NCI-H345 (cell line): ENCODE results near the gene GFM1.
"Not testable (repeated sequence)": the region's sequence is repeated elsewhere in the genome, so short reads cannot be mapped to it uniquely, and the experiment has no call there.

Source experiments
- DNase-seq: peaks from one replicate; lab custom pipeline; 2025; lab: John Stamatoyannopoulos, UW

The GFM1 gene

DNA sequence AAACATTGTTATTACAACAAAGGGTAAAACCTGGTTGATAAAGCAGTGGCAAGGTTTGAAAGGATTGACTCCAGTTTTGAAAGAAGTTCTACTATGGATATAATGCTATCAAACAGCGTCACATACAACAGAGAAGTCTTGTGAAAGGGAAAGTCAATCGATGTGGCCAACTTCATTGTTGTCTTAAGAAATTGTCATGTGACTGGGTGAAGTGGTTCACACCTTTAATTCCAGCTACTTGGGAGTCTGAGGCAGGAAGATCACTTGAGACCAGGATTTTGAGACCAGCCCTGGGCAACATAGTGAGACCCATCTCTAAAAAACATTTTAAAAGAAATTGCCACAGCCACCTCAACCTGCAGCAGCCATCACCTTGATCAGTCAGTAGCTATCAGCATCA lies 34.4 kb downstream of the GFM1 start:
- no peak for DNase-seq

GRCh38 chr3:158679547-158680000 lies 35.2 kb downstream of the GFM1 start:
- no peak for DNase-seq

- no peak for DNase-seq
Observed at GRCh38 chr3:158680861-158681260, 36.5 kb downstream of the GFM1 start.

DNA sequence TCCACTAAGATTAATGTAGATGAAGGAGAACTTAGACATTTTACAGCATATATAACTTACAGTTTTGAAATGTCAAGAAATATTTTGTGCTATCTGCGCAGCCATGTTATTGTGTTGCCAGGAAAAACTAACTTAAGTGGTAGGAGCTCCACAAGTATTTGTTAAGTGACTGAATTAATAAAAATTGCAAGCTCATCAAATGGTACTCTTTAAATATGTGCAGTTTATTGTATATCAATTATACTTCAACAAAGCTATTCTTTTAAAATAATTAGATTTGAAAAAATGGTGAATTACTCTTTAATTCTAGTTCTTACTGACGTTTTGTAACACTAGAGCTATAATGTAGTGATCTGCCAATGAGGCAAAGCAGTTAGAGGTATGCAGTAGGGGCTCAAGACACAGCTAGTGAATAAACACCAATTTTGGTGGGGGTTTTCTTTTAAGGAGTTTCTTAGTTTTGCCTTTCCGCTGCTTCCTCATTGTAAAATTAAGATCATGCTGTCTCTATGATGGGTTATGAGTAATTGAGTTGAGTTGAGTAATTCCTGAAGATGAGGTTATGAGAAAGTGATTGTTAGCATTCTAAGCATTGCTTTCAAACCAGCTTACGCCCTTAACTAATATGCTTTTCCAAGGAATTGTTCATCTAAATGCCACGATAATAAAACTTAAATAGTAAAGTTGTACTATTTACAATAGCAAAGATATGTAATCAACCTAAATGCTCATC lies 39.1 kb downstream of the GFM1 start:
- no peak for DNase-seq

DNA sequence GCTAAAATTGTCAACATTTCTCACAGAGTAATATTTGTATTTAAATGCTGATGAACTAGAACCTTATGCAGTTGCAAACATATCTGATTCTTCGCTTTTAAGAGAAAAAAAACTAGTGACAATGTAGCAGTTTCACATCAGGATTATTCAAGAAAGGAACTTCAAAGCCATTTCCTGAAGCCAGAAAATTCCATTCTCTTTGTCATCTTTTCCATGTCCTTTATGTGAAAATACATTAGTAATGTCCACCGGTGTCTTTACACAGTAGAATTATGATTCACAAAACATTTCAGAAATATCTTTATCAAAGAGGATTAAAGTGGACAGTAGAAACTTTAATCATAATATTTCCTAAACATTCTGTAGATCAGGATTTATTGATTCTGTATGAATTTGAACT lies 40.8 kb downstream of the GFM1 start:
- no peak for DNase-seq

DNA sequence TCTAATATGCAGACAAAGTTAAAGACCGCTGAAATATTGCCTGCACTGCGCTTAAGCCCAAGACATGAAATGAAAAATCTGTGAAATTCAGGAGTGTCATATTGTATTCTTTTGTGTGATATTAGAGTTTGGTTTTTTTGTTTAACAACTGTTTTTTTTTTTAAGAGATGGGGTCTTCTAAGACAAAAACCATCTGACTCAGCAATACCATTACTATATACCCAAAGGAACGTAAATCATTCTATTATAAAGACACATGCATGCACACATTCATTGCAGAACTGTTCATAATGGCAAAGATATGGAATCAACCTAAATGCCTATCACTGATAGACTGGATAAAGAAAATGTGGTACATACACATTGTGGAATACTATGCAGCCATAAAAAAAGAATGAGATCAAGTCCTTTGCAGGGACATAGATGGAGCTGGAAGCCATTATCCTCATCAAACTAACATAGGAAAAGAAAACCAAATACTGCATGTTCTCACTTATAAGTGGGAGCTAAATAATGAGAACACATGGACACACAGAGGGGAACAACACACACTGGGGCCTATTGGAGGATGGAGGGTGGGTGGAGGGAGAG lies 49.6 kb downstream of the GFM1 start:
- DNase-seq: not testable (repeated sequence)

GRCh38 chr3:158696618-158697017 lies 52.3 kb downstream of the GFM1 start:
- DNase-seq: no peak

GRCh38 chr3:158700559-158700958 lies 56.2 kb downstream of the GFM1 start:
- DNase-seq: no peak

GRCh38 chr3:158701420-158702065 lies 57.2 kb downstream of the GFM1 start:
- DNase-seq: no peak

DNA sequence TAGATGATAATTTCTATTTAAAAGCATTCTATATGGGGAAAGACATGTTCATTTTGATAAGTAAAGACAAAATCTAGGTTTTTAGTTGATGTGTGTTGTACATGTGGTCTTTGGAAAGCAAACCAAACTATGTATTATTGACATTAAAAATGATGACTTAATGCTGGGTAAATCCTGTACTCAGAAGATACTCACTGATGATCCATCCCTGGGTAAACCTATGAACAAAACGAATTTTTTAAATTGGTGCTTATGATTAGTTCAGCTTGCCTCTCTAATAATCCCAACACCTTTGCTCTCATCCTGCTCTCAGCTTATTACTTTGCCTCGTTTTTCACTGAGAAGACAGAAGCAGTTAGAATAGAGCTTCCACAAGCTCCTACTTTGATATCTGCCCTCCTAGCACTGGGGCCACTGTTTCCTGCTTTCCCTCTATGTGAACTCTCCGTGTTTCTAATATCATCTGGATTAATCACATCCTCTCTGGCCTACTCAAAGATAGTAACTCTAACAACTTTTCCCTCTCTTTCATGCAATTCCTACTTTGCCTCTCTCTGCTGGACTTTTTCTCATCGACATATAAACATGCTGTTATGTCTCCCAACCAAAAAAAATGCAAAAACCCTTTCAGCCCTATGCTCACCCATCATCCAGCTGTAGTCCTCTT lies 58.6 kb downstream of the GFM1 start:
- DNase-seq: no peak

DNA sequence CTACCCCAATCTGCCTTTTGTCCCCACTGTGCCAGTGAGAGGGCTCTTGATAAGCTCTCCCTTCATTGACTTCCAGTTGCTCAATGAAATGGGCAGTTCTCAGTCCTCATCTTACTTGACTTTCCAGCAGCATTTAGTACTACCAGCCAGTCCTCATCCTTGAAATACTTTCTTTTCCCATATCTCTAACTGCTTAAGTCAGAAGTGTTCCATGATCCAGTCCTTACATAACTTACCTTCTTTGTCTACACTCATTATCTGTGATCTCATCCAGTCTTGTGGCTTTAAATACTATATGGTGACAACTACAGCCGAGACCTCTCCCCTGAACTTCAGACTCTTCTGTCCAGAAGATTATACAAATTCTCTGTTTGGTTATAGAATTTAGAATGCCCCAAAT lies 59.2 kb downstream of the GFM1 start:
- DNase-seq: no peak

DNA sequence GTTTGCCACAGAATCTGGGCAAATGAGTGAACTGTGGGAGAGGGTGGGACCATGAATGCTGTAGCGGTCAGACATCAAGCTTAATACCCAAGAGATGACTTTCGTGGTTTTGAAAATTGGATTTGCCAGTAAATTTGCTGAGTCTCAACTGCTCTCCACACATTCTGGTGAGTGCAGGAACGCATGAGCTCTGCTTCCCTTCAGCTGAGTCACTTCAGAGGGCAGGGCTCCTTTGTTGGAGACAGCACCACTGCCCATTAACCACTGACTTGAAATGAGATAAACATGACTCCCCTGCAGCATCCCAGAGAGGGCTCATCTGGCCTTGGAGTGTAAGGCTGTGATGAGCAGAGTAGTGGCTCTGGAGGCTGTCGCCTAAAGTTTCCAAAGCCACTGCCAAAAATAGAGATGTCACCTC lies 65.3 kb downstream of the GFM1 start:
- DNase-seq: no peak

DNA sequence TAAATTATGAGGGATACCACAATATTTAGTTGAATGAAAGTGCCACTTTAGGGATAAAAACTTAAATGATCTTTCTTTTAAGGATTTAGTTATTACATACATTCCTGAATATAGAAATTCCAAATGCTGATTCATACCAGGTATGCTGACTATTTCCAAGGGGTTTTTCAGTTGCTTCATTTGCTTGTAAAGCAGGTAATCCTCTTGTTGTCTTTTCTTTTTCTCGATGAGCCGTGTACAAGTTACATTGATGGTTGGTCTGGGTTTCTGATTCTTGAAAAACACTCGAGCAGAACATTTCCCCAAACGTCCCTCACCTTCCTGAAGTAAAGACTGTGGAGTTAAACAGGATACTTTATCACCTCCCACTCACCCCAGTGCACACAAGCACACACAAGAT lies 66.3 kb downstream of the GFM1 start:
- no peak for DNase-seq

- no peak for DNase-seq
Observed at GRCh38 chr3:158711886-158712285, 67.6 kb downstream of the GFM1 start.

GRCh38 chr3:158712443-158712842 lies 68.1 kb downstream of the GFM1 start:
- no peak for DNase-seq

GRCh38 chr3:158713094-158713499 lies 68.8 kb downstream of the GFM1 start:
- no peak for DNase-seq

DNA sequence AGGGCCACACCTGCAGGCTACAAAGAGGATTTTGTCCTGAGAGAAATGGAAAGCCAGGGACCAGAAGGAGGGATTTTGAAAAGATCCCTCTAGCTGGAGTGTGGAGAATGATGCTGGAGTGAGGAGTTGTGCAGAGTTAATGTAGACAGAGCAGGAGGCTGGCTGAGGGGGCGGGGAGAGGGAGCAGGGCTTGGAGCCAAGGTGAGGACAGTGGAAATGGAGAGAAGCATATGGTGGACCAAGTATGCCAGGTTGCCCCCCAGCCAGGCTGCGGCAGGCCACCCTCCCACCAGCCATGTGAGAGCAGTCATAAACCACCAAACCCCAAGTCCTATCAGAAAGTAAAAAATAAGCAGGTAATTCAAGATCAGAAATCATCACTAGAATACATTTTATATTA lies 73.2 kb downstream of the GFM1 start:
- no peak for DNase-seq

DNA sequence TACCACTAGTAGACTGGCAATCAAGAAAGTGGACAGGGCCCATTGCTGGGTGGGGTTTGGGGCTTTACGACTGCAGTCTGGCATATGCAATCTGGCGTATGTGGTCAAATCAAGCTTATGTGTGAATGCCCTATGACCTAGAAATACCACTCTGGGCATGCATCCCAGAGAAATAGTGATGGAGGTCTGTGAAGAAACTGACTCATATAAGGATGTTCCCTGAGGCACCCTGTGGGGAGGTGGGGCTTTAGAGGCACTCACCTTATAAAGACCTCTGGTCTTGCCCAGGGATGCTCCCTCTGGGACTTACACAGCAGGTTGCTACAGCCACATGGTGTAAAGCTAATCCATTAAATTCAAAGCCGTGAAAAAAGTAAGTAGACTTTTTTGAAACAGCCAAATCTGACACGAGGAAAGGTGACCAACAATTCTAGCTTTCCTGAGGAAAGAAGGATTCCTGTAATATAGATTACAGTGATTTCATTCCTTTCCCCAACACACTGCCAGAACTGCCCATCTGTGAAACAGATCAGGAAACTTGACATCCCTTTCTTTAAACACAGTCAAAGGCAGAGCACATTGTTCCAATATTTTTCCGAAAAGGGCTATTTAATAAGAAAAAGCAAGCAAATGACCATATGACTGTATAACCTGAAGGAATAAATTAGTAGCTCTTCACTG lies 74.3 kb downstream of the GFM1 start:
- no peak for DNase-seq

GRCh38 chr3:158722108-158722507 lies 77.8 kb downstream of the GFM1 start:
- no peak for DNase-seq

DNA sequence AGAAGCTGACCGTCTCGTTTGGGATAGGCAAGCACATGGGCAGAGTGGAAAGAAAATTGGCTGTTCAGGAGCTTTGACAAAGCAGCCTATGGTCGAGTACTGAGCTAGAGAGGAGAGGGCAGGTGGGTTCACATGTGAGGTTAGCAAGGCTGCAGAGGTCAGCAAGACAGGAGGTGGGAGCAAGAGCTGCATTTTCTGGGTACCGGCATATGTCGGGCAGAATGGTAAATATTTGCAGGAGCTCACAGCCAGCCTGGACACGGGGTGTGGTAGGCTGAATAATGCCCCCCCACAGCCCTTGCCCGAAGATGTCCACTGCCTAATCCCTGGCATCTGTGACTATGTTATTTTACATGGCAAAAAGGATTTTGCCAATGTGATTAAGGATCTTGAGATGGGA lies 79.7 kb downstream of the GFM1 start:
- DNase-seq: no peak

DNA sequence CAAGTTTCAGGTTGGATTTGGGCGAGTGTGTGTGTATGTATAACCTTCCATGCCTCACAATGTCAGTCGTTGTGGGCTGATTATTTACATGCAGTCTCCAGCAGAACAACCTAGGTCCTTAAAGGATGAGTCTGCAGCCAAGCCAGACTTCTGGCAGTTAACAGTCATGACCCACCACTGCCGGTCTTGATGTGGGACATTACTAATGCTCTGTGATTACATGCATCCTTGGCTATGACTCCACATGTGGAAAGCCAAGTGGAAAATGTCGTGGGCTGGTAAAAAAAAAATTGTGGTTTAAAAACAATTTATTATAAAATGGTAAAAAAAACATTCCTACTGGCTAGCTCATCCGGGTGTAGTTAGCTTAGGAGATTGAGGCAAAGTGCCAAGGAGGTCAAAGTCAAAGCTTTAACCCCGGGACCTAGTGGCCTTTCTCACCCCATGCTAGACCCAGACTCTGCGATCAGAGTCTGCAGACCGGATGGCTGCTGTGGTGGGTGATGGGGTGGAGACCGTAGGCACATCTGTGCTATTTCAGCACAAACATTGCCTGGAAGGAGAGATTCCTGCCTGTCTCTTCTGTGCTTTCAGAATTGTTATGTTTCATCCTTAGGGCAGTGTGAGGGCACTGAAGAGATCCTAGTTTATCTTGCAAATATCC lies 81.2 kb downstream of the GFM1 start:
- no peak for DNase-seq
